Mononuclear cell (primary cell): Measurements from ENCODE around the gene DLEC1. TPM values are rescaled to one million over a fixed set of nuclear protein-coding genes. Genes with fewer than 3 reads are reported as not detected.

Experiments used
- H3K27me3 ChIP-seq: 2 replicates; pipeline ENCODE4 v1.6.0; 2011; ENCODE audit warnings: low read length, control low read depth; ENCODE audit not compliant: insufficient read depth
- H3K4me1 ChIP-seq: 2 replicates; pipeline ENCODE4 v1.5.1; 2011; ENCODE audit warnings: mild to moderate bottlenecking, low read length, control low read depth; ENCODE audit not compliant: insufficient read depth
- H3K4me3 ChIP-seq: 2 replicates; pipeline ENCODE4 v1.5.1; 2011; ENCODE audit warnings: mild to moderate bottlenecking, low read length, moderate library complexity
- H3K9me3 ChIP-seq: 2 replicates; pipeline ENCODE4 v1.5.1; 2011; ENCODE audit warnings: low read depth, mild to moderate bottlenecking, control low read depth, low read length
- total RNA-seq: library from RNA; depleted of rRNA; stranded (reverse); fragments of >200 nt; gene quantifications from one replicate; pipeline ENCODE4 v1.2.3, GENCODE V29; 2012

Gene DLEC1
- total RNA-seq, 1 donor, result 1.7 TPM

DNA sequence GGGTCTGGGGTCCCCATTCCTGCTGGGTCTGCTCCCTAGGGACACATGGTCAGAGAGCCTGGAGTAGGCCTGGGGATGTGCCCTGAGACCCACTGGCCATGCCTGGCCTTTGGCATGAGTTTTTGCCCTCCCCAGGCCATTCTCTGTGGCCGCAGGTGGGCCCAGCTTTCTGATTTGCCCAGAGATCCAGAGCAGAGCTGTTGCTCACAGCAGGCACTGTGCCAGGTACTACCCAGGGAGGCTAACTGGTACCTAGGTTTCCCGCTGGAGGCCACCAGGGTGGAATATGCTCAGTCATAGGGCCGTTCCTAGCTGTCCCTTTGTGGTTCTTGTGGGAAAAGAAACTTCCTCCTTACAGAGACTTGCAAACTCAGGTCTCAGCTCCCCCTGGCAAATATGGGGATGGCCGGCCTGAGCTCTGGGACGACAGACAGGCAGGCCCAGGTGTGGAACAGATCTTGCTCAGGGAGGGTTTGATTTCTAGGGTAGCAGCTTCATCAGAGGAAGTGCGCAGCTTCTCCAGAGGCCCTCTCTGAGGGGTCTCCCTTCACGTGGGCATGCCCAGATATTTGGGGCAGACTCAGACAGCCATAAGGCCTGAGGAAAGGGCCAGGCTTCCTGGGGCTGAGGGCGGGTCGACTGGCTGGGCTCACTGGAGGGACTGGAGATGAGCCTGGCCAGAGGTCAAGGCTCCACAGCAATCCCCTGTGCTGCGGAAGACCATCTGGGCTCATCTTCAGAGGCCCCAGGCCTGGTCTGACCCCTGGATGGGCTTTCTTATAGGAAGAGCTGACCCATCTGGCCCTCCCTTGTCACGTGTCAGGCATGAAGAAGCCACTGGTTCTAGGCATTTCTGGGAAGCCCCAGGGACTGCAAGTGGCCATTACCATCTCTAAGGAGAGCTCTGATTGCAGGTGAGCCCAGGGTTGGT lies 69.9 kb downstream of the DLEC1 start:
- H3K4me3 ChIP-seq, result no peak overlapping the region
- peaks cover 36% of the 10 kb centered on the region for H3K4me1 ChIP-seq
- peaks cover 6% of the 10 kb centered on the region for H3K9me3 ChIP-seq
- H3K27me3 ChIP-seq, result no peaks in the 10 kb centered on the region

DNA sequence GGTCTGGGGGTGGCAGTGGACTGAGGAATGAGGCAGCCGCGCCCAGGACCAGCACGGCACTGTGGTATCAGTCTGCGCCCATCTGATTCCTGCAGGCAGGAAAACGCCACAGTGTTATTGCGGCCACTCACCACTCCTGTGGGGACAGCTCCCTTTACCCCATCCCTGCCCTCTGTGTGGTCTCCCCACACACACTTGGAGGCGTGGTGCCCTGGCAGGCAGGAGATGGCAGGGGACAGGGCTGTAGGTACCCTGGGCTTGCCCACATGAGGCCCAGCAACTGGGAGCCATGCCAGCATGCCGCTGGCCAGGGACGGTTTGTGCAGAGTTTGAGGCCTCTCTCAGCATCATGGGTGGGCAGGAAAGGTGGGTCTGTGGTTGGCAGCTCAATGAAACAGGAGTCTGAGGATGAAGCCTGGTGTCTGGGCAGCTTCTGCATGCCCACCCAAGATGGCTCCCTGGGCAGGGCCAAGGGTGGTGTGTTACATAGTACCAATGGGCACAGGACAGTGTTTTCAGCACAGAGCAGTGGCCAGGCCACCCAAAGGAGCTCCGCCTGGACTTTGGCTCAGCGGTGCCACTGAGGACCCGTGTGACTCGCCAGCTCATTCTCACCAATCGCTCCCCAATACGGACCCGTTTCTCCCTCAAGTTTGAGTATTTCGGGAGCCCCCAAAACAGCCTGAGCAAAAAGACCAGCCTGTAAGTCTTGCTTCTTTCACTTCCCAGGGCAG lies 70.7 kb downstream of the DLEC1 start:
- Histone ChIP-seq H3K27me3 (no peaks in the 10 kb centered on the region), H3K4me1 (peaks cover 36% of the 10 kb centered on the region), H3K9me3 (peaks cover 6% of the 10 kb centered on the region), H3K4me3 (no peak overlapping the region)

DNA sequence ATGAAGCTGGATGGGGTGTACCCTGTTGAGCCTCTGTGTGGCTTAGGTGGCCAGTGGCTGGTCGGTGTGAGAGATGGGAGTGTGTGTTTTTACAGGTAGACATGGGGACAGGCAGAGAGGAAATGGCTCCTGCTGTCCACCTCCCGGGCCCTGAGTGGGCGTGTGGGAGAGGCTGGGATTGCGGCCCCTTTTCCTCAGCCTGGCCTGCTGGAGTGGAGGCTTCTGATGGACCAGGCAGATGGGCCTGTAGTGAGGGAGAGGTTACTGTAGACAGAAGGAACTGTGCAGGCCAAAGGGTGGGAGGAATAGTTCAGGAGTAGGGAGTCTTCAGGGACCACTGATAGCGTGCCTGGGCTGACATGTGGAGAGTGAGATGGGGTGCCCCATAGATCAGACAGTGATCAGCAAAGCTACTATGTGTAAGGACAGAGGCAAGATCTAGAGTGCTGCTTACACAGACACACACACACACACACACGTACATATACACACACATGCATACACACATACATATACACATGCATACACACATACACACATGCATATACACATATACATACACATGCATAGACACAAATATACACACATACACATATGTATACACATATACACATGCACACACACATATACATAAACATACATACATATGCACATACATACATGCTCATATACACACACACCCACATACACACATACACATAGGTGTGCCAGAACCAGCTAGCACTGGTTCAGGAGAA lies 71.5 kb downstream of the DLEC1 start:
- Histone ChIP-seq H3K9me3 (peaks cover 4% of the 10 kb centered on the region), H3K4me1 (peaks cover 36% of the 10 kb centered on the region), H3K4me3 (no peak overlapping the region), H3K27me3 (no peaks in the 10 kb centered on the region)

DNA sequence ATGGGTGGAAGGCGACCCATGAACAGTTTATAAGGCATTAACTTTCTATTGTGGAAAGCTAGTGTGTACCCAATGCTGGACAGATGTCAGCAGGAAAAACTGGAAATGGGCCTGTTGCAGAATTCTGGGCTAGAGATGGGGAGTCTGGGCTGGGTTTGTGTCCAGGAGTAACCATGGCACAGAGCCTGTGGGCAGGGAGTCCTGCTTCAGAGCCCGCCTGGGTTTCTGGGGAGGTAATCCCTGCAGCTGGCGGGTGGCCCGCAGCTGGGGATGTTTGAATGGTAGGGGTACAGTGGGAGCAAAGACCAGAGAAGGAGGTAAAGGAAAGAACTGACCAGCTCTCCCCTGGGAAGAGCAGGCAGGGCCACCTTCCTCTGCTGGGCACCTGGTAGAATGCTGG lies 72.2 kb downstream of the DLEC1 start:
- H3K27me3 ChIP-seq, result no peaks in the 10 kb centered on the region
- no peak overlapping the region for H3K4me3 ChIP-seq
- H3K9me3 ChIP-seq, result no peaks in the 10 kb centered on the region
- peaks cover 36% of the 10 kb centered on the region for H3K4me1 ChIP-seq

DNA sequence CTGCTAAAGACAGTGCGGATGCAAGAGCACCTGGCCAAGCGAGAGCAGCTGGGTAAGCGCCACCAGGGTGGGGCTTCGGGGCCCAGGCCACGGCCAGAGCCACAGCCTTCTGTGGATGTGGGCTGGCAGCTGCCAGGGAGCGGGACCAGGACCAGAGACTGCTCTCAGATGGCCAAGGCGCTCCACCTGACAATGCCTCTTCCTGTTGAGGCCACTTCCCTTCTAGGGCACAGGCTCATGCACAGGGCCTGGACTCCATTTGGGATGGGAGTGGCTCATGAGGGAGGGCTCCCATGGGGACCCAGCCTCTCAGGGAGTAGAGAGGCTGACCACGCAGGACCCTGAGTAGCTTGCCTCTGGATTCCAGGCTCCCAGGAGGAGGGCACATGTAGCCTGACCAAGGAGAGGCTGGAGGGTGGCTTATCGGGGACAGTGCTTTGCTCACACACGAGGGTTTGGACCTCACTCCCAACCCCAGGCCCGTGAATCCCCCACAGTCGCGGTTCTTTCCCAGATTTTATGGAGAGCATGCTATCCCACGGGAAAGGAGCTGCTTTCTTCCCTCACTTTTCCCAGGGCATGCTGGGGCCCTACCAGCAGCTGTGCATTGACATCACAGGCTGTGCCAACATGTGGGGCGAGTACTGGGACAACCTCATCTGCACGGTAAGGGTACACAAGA lies 72.8 kb downstream of the DLEC1 start:
- no peaks in the 10 kb centered on the region for H3K9me3 ChIP-seq
- peaks cover 35% of the 10 kb centered on the region for H3K4me1 ChIP-seq
- no peak overlapping the region for H3K4me3 ChIP-seq
- H3K27me3 ChIP-seq, result no peaks in the 10 kb centered on the region

DNA sequence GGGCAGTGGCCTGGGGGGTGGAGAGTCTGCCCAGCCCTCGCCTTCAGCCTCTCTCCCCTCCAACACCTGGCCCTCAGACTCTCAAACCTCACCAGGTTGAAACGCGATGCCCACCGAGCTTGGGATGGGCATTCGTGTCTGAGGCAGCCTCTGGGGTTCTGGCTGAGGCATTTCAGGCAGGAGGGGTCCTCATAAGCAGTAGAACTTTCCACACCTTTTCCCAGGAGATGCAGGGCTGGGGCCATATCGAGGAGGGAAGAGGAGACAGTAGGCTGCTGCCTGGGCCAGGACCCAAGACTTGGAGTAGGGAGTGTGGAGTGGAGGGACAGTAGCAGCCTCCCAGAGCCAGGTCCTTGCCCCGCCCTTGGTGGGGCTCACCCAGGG lies 73.4 kb downstream of the DLEC1 start:
- Histone ChIP-seq H3K4me3 (no peak overlapping the region), H3K4me1 (peaks cover 29% of the 10 kb centered on the region), H3K27me3 (no peaks in the 10 kb centered on the region), H3K9me3 (no peaks in the 10 kb centered on the region)

DNA sequence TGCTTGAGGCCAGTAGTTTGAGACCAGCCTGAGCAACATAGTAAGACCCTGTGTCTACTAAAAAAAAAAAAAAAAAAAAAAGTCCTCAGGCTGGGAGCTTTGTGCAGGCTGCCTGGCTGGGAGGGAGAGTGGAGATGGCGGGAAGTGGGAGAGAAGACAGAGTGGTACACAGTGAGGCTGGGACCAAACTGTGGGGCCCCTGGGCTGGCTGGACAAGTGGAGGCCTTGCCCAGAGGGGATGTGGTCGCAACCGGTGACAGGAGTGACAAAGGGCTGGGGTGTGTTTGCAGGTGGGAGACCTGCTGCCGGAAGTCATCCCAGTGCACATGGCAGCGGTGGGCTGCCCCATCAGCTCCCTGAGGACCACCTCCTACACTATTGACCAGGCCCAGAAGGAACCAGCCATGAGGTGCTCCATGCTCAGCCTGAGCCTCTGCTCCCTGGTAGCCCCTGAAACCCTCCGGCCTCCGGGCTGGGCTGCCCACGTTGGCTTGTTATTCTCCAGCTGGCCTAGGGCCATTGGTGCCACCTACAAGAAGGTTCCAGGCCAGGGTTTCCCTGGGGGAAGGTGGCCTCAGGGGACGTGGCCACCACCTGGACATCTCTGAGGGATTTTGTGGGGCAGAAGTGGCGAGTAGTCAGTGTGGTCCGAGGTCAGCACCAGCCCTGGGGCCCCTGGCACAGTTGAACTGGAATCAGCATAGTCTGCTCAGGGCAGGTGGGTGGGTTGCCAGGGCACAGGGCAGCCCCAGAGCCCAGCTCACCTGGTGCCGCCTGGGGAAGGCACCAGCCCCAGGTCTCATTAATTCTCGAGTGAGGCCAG lies 75.3 kb downstream of the DLEC1 start:
- Histone ChIP-seq H3K4me3 (no peak overlapping the region), H3K4me1 (peaks cover 10% of the 10 kb centered on the region), H3K27me3 (no peaks in the 10 kb centered on the region), H3K9me3 (no peaks in the 10 kb centered on the region)

DNA sequence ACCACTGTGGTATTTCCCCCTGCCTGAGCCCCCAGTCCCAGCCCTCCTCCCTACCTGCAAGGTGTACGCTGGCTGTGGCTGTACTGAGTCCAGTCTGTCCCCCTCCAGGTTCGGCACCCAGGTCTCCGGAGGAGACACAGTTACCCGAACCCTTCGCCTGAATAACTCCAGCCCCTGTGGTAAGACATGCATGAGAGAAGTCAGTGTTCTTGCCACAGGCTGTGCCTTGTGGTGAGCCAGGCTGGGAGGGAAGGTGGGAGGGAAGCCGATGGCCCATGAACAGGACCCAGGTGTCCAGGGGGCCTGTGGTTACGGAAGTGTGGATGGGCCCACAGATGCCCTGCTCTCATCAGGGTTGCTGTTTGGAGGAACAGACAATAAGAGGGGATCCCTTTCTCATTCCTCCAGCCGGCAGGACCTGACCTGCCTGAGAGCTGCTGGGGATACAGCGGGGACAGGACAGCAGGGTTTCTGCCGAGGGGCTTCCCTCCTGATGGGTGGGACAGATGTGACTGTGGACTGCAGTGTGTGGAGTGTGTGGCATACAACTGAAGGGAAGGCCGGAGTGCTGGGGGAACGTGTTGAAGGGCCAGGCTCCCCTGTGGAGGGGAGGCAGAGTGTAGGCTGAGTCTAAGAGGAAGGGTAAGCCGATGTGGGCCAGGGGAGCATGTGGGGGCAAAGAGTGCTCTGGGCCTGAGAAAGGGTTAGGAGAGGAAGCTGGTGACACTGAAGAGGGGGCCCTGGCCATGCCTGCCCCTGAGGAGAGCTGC lies 76.1 kb downstream of the DLEC1 start:
- Histone ChIP-seq H3K4me1 (peaks cover 4% of the 10 kb centered on the region), H3K4me3 (no peak overlapping the region), H3K27me3 (no peaks in the 10 kb centered on the region), H3K9me3 (no peaks in the 10 kb centered on the region)

DNA sequence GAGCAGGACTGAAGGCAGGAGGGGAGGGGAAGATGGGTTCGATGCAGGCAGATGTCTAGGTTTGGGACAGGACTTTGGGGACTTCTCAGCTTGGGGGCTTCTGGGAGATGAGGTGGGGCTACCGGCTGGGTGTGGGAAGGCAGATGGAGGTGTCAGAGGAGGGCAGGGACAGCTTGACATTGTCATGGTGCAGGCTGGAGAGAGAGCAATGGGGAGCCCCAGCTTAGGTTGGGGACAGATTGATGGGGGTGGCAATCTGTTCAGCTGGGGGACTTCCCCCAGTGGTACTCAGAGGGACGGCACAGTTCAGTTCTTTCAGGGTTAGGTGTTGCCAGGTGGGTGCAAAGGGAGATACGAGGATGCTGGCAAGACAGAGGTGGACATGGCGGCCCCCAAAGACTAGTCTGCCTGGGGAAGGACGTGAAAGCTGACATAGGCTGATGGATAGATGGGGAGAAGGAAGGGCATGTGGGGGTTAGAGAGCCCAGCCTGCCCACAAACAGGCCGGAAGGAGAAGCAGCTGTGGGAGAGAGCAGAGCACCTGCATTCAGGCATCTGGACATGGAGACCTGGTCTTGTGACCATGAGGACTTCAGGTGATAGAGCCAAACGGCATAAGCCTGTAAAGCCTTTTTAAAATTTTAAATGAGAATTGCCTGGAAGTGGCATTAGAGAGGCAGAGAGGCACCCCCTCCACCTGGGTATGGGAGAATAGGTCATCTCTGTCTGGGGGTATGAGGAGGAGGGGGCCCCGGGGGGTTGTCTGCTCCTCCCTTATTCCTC lies 76.8 kb downstream of the DLEC1 start:
- no peaks in the 10 kb centered on the region for H3K9me3 ChIP-seq
- H3K27me3 ChIP-seq, result no peaks in the 10 kb centered on the region
- peaks cover 4% of the 10 kb centered on the region for H3K4me1 ChIP-seq
- no peak overlapping the region for H3K4me3 ChIP-seq

DNA sequence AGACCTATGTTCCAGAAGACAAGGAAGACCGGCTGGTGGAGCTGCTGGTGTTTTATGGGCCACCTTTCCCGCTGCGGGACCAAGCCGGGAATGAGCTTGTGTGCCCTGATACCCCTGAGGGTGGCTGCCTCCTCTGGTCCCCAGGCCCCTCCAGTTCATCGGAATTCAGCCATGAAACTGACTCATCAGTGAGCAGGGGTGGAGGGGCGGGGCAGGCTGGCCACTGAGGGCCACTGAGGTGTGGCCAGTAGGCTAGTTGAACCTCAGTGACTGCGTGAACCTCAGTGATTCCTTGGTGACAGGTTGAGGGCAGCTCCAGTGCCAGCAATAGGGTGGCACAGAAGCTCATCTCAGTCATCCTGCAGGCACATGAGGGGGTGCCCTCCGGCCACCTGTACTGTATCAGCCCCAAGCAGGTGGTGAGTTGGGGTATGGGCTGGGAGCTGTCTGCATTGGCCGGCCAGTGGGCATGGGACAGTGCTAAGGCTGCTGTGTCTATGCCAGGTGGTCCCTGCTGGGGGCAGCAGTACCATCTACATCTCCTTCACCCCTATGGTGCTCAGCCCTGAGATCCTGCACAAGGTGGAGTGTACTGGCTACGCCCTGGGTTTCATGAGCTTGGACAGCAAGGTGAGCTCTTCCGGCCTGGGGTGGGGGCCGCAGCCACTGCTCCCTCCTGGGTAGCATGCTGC lies 77.6 kb downstream of the DLEC1 start:
- no peaks in the 10 kb centered on the region for H3K27me3 ChIP-seq
- peaks cover 1% of the 10 kb centered on the region for H3K4me1 ChIP-seq
- no peak overlapping the region for H3K4me3 ChIP-seq
- H3K9me3 ChIP-seq, result no peaks in the 10 kb centered on the region

DNA sequence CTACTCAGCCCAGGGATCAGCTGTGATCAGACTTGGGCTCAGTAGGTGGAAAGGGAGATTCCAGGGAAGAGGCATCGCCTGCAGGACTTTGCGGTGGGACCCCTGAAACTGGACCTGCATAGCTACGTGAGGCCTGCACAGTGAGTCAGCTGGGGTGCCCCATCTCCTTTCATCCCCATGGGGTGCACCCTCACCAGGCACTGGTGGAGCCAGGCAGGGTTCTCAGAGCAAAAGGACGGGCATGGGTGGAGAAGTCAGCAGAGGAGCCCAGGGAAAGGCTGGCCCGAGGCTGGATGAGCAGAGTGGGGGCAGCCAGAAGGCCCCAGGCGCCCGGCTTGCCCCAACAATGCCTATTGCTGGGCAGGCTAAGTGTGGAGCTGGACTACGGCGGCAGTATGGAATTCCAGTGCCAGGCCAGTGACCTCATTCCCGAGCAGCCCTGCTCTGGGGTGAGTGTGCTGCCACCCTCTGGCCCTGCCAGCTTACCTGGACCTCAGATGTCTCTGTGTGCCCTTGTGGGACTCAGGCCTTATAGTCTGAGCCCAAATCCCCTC lies 78.2 kb downstream of the DLEC1 start:
- Histone ChIP-seq H3K4me3 (no peak overlapping the region), H3K9me3 (no peaks in the 10 kb centered on the region), H3K4me1 (no peaks in the 10 kb centered on the region), H3K27me3 (no peaks in the 10 kb centered on the region)

DNA sequence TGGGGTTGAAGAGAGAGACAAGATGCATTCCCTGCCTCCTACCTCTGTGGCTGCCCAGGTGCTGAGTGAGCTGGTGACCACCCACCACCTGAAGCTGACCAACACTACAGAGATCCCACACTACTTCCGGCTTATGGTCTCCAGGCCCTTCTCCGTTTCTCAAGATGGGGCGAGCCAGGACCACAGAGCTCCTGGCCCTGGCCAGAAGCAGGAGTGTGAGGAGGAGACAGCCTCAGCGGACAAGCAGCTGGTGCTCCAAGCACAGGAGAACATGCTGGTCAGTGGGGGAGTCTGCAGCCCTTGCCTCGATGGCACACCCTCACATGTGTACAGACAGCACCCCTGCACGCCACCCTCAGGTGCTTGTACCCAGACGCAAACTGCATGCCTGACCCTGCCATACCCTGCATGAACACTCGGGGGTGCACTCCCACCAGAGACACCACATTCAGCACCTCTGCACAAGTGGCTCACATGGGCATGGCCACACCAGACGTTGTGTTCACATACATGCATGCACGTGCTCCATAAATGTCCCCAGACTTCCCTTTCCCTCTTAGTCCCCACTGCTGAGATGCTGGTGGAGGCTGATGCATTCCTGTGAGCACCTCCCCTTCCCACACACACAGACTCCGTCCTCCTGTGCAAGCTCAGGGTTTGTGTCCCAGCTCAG lies 78.9 kb downstream of the DLEC1 start:
- Histone ChIP-seq H3K4me3 (no peak overlapping the region), H3K9me3 (no peaks in the 10 kb centered on the region), H3K4me1 (no peaks in the 10 kb centered on the region), H3K27me3 (no peaks in the 10 kb centered on the region)
